Keratinocyte (primary cell): ENCODE measurements around the gene ACAN.

Experiments used
- CTCF ChIP-seq, 3 experiments: IDR thresholded peaks in 1 of 3; conservative IDR thresholded peaks in 1 of 3; optimal IDR thresholded peaks in 1 of 3; 2 replicates in 2 of 3; 3 replicates in 1 of 3; pipeline versions ENCODE3 to v1.5.1; 2011; ENCODE audit warnings: low read length in 3 of 3, mild to moderate bottlenecking in 3 of 3, moderate library complexity in 2 of 3, control low read depth in 1 of 3, inconsistent platforms in 1 of 3; ENCODE audit not compliant: insufficient read depth in 2 of 3; ENCODE audit errors: extremely low read depth in 1 of 3
- EZH2 ChIP-seq: IDR thresholded peaks from one replicate; pipeline ENCODE4 v1.6.1; 2012; ENCODE audit warnings: inconsistent platforms, mild to moderate bottlenecking, low read length, moderate library complexity

- TF ChIP-seq CTCF (optimal IDR thresholded peaks at IDR 0.05 in 1 of 3, IDR thresholded peaks at IDR 0.05 in 1 of 3, conservative IDR thresholded peaks at IDR 0.05 in 1 of 3; ENCODE audit: extremely low read depth in 1 of 3, insufficient read depth in 2 of 3, low read length in 3 of 3), result no peak
- peak; percentile 77 for TF ChIP-seq EZH2
Observed at GRCh38 chr15:88803241-88803919, at the start of gene ACAN.
